Measurements from ENCODE around the gene ASPHD2.
A peak's percentile ranks its signal among the peaks of the same experiment; 100 is the strongest.
"Not testable (repeated sequence)": the region's sequence is repeated elsewhere in the genome, so short reads cannot be mapped to it uniquely, and the experiment has no call there.

ASPHD2 gene, protein sequence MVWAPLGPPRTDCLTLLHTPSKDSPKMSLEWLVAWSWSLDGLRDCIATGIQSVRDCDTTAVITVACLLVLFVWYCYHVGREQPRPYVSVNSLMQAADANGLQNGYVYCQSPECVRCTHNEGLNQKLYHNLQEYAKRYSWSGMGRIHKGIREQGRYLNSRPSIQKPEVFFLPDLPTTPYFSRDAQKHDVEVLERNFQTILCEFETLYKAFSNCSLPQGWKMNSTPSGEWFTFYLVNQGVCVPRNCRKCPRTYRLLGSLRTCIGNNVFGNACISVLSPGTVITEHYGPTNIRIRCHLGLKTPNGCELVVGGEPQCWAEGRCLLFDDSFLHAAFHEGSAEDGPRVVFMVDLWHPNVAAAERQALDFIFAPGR

DNA sequence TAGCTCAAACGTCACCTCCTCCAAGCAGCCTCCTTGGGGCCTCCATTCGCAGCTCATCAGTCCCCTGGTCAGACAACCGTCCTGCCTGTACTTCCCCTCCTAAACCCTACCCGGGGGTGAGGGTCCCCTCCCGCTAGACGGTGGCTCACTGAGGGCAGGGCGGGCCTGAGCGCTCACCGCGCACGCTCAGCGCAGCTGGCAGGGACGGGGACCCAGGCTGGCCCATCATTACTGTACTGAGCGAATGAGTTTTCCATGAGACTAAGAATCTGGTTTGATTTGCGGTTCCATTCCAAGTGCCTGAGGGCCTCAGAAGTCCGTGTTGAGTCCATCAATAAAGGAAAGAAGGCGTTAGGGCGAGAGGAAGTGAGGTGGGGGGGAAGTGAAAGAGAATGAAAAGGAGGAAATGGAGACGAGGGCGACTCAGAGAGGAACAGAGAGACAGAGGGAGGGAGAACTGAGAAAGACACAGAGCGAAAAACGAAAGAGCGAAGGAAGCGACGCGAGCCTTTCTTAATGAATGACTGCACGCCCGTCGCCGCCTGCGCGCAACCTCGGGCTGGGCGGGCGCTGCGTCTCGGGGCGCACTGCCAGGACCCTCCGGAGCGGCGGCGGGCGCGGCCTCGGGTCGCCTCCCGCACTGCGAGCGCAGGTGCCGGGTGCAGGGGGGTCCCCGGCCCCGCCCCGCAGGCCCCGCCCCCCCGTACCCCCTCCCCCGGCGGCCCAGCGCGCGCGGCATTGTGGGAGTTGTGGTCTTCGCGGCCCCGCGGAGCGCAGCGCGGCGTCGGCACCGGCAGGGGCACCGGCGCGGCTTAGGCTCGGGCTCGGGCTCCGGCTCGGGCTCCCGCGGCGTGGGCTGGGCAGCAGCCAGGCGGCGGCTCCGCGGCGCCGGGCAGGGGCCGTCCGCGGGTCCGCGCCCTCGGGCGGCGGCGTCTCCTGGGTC lies at the start of gene ASPHD2:
TSS of gene ASPHD2 (plus strand) at position 746 of the 943 bp plus-strand sequence. CDS start 4,356 bp downstream, outside the sequence.
- peak; percentile 90 for DNase-seq (ENCODE audit: low spot score)

DNA sequence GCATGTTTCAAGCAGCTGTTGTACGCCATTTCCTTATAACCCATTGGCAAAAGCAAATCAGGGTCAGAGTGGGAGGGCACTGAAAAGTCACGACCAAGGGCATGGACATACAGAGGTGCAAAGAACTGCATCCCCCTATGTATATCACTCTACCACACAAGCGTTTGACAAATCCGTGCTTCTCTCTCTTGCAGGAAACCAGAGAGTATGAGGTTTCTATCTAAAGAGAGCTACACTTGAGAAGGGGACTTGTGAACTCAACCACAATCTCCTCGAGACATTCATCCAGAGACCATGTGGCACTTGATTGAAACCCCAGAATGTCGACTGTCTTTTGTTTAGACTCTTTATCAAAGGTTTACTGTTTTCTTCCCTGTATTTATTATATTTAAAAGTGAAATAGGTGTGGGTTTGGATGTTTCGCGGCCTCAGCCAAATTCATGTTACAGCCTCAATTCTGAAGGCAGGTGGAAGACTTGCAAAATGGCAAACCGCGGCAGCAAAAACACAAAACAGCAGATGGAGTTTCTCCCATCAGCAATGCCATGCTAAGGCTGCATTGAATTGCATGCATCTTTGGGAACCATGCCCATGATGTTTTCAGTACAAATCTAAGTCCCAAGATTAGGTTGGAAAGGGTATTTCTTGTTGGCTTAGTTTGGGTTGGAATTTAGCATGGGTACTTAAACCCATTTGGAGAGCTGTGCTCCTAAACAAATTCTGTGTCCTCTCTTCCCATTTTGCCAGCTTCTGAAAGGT lies 48.8 kb upstream of the ASPHD2 start:
- DNase-seq (ENCODE audit: low spot score), result no peak

DNA sequence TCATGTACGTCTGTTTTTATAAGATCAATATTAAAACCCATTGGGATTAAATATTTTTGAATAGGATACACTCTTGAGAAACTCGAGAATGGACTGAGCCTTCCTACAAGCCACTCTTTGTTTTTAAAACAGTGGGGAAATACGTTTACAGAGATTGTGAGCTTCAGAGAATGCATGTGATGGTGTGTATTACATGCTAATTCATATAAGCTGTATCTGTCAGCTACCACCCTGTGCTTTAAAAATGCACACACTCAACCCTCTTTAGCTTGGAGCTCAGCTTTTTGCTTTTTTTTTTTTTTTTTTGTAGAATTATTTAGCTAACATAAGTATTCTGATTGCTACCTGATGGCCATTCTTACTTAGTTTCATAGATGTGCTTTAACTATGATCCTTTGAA lies 46.3 kb upstream of the ASPHD2 start:
- DNase-seq (ENCODE audit: low spot score), result no peak

DNA sequence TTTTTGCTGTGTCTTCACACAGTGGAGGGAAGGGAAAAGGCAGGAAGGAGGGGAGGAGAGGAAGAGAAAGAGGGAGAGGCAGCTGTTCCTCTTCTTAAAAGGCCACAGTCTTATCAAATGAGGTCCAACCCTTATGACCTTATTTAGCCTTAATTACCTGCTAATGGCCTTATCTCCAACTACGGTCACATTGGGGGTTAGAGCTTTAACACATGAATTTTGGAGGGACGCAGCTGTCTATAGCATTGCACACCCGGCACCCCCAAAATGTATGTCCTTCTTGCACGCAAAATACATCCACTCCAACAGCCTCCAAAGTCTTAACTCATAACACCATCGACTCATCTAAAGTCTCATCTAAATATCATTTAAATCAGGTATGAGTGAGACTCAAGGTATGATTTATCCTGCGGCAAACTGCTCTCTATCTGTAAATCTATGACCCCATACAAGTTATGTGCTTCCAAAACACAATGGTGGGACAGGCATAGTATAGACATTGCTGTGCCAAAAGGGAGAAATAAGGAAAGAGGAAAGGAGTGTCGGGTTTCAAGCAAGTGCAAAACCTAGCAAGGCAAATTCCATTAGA lies 45.0 kb upstream of the ASPHD2 start:
- DNase-seq (ENCODE audit: low spot score), result no peak

DNA sequence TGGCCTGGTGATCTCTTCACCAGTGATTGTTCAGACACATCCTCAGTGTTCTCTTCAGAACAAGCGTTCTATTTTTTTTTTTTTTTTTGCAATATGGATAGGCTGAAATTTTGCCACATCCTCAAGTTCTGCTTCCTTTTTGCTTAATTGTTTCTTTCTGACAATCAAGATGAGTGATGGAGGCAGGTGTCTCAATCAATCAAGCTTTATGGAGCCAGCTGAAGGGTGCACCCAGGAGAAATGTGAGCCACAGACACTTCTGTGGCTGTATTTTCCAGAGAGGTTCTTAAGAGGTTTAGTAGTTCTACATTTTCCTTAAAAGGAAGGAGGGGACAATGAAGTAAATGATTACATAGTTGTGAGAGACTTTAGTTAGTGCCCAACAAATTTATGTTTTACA lies 43.9 kb upstream of the ASPHD2 start:
- DNase-seq (ENCODE audit: low spot score), result no peak

DNA sequence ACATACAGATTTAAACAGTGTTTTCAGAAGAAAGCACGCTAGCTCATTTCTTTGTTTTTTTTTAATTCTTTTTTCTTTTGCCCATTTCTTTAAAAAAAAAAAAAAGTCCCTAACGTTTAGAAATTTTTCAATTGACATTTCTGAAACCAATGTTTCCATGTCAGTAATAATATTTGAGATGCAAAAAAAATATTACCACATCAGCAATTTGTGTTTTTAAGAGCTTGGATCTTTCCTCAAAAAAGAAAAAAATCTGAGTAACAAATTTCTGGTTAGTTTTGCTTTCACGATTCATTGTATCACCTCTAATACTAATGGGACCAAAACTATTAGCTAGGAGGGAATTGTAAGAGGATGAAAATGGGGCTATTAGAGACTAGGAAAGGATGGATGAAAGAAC lies 39.9 kb upstream of the ASPHD2 start:
- DNase-seq (ENCODE audit: low spot score), result no peak

DNA sequence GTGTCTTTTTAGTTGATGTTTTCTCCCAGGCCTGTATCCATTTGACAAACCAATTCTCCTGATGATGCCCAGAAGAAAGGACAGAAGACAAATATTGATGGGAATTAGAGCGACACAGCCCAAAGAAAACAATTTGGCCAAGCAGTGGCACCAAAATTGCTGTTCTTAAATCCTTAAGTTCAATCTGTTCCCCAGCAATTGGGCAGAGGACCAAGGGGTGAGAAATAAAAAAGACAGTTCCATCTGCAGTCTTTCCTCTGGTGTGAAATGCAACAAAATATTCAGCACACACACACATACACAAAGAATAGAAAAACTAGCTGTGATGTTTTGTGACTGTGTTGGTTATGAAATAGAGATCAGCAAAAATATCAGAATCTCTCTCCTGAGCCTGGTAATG lies 38.0 kb upstream of the ASPHD2 start:
- no peak for DNase-seq (ENCODE audit: low spot score)

DNA sequence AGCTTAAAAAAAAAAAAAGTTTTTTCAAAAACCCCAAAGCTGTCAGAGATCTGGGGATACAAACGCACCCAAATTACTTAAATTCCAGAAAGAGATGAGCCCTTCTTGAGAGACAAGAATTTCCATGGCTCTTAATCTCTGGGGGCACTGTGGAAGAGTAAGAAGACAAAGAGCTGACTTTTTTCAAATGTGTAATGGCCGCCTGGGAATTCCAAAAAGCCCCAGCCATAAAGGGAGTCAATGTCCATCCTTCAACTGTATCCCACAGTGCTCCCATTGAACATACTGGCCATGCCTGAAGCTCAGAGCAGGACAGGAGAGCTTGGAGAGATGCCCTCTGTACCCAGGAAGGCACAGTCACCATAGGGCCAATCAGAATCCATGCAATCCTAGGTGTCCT lies 37.4 kb upstream of the ASPHD2 start:
- no peak for DNase-seq (ENCODE audit: low spot score)

DNA sequence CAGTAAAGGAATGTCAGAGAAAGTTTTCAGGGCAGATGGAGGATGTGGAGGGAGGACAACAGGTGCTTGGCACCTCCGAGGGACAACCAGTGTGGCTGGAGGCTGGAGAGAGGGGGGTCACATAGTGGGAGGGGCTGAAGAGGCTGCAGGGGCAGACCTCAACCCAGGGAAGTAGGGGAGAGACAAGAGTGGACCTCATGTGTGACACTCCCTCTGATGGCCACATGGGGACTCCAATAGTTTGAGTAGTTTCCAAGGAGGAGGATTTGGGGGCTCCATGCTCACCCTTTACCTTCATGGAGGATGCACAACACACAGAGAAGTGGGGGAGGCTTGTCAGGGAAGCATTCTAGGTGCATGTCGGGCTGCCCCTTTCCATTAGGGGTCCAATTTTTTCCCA lies 35.1 kb upstream of the ASPHD2 start:
- DNase-seq (ENCODE audit: low spot score), result no peak

DNA sequence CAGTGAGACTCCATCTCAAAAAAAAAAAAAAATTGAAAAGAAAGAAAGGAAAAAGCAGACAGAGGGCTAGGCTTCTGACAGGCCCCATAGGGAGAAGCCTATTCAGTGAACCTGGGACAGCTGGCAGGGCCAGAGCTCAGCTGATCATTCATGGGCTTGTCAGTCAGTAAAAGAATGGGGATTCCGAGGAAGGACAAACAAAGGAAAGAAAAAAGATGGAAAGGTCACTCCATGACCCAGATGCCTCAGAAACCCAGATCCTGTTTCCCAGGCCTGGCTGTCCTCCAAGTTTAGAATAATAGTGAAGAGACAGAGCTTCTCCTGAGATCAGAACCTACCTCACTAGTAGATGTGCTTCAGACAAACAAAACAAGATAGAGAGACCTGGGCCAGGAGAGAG lies 34.3 kb upstream of the ASPHD2 start:
- no peak for DNase-seq (ENCODE audit: low spot score)

DNA sequence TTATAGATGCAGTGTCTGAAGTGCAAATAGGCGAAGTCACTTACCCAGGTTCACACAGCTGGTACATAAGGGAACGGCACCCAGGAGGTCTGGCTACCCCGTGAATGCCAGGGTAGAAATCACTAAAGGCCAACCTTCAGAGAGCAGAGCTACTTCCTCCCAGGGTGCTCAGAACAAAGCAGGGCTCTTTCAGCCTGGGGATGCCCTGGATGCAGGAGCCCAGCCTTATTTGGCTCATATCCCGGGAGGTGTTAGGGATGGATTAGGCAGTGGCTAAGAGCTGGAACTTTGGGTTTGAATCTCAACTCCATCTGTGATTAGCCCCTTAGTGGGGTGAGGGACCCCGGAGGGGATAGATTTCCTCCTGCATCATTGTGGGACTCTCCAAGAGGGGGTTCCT lies 33.1 kb upstream of the ASPHD2 start:
- DNase-seq (ENCODE audit: low spot score), result no peak

DNA sequence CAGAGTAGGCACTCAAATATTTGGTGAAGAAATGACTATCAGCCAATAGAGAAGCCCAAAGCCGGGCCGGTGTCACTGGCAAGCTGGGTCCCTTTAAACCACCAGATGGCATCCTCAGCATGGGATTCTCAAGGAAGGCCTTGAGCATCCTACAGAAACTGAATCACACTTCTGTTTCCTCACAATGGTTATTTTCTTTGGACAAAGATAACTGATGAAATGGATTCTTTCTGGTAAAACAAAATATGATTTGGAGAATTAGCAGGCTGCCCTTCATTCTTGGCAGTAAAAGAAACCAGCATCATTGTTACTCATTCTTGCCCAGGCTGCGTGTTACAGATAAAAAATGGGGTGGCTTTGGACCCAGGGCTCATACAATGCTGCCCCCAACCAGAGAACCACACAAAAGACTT lies 30.3 kb upstream of the ASPHD2 start:
- peak; percentile 58 for DNase-seq (ENCODE audit: low spot score)

DNA sequence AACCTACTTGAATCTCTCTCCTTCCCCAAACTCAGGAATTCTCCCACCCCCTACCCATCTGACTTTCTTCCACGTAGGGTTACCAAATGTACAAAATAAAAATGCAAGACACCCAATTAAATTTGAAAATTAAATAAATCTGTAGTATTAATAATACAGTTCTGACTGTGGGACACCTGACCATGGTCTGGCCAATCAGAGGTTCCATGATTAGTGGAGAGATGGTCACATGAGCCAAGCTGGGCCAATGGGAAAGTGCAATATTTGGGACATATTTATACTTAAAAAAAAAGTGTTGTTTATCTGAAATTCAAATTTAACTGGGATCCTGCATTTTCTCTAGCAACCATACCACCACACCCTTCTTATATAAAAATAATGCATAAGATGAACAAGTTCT lies 29.8 kb upstream of the ASPHD2 start:
- DNase-seq (ENCODE audit: low spot score), result no peak

DNA sequence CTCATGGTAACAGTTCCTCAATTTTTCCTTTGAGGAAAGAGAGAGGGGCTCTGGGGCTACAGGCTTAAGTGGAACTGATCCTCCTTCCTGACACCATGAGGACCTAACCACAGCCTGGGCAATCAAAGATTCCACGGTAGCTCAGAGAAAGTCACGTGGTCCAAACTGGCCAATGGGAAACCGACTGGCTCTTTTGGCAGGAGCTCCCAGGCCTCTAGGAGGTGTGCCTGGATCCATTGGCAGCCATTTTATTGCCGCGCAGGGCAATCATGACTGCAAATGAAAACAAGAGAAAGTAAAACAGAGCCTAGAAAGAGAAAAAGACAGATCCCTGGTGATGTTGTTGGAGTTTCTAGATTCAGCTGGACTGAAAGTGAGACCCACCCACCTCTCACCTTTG lies 27.3 kb upstream of the ASPHD2 start:
- DNase-seq (ENCODE audit: low spot score), result no peak

DNA sequence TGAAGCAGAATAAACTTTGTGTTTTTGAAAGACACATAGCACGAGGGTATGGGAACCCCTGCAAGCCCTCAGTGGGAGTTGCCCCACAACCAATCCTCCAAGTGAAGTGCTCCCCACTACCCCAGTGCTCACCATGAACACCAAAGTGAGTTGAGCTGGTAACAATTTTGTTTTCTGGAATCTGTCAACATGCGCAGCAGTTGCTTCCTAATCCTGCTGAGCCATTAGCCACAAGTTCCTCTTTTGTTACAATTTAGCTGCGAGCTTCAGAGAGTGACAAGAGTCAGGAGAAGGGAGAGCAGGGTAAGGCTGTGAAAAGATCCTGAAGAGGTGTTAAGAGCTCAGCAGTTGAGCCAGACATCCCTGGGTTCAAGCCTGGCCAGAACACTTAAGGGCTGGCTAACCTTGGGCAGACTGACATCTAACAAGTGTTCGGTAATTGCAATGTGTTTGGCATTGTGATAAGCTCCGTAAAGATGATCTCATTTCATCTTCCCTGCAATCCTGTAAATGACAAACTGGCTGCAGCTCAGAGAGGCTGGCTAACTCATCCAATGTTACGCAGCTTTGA lies 24.1 kb upstream of the ASPHD2 start:
- no peak for DNase-seq (ENCODE audit: low spot score)

DNA sequence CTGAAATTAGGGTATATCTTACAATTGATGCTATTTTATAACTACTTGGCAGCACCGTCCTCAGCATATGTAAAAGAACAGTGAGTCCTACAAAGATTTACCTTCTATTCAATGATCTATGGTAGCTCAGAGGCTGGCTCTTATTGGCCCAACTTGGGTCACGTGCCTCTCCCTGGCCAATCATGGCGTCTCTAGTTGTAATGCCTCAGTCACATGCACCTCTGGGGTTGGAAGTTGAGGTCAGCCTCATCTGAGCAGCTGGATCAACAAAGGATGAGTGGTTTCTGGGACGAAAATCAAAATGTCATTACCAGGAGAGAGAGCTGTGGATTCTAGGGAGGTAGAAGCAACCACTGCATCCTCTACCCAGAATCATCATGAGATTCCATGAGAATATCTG lies 22.9 kb upstream of the ASPHD2 start:
- no peak for DNase-seq (ENCODE audit: low spot score)

DNA sequence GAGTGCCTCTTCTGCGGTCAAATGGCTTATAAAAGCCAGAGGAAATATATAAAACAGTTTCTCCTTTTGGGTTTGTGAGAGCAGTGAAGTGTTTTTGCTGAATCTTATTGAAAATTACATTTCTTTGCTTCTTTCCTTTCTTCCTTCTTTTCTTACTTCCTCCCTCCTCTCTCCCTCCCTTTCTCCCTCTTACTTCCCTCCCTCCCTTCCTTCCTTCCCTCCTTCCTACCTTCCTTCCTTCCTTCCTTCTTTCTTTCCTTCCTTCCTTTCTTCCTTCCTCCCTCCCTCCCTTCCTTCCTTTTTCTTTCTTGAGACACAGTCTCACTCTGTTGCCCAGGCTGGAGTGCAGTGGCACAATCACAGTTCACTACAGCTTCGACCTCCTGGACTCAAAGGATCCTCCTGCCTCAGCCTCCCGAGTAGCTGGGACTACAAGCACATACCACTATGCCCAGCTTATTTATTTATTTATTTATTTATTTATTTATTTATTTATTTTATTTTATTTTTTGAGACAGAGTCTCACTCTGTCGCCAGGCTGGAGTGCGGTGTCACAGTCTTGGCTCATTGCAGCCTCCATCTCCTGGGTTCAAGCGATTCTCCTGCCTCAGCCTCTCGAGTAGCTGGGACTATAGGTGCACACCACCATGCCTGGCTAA lies 20.4 kb upstream of the ASPHD2 start:
- not testable (repeated sequence) for DNase-seq (ENCODE audit: low spot score)

DNA sequence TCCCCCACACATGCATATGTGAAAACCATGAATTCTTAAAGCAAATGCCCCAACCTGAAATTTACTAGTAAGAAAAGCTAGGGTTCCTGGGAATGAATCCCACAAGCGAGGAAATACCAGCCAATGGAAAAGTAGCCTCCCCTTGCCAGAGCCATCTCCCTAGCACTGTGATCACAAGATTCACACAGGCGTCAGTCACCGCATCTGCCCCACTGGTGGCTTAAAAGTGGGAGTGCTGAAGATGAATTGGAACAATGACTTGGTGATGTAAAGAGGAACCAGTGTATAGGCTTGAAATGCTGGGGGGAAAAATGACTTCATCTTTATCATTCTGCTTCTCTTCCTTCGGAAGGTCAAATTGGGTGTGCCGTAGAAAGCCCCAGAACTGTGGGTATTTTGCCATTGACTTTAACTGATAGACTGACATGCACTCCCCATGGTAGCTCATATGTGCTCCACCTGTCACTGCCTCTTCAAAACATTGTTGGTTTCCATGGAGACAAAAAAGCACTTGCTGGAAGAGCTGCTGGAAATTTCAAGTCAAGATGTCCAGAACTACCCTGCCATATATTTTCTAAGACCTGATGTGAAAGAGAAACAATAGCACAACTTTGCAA lies 19.2 kb upstream of the ASPHD2 start:
- DNase-seq (ENCODE audit: low spot score), result no peak

DNA sequence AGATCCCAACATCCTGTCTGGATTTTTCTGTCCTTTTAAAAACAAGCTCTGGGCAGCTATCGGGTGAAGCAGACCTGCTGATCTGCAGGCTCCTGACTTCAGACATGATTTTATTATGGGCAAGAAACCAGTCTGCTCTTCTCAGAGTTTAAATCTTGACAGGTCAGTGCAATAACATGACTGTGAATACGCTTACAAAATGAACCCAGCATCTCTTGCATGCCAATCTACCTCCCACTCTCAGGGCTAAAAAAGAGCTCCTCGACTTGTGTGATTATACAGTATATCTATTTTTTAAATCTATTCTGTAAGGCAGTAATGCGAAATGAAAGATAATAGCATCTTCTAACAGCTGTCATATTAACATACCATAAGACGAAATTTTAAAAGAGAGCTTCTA lies 18.7 kb upstream of the ASPHD2 start:
- DNase-seq (ENCODE audit: low spot score), result no peak

DNA sequence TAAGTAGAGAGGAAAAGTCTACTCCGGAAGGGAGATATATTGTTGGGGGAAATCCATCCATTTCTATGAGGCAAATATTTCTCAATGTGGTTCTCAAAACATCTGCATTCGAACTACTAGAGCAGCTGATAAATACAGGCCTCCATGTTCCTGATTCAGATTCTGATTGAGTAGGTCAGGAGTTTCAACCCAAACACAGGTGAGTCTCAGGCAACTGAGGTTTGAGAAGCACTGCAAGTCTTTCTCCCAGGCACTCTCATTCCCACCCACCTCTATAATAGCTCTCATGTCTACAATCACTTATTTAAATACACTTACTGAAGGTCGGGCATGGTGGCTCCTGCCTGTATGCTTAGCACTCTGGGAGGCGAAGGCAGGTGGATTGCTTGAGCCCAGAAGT lies 14.7 kb upstream of the ASPHD2 start:
- no peak for DNase-seq (ENCODE audit: low spot score)

DNA sequence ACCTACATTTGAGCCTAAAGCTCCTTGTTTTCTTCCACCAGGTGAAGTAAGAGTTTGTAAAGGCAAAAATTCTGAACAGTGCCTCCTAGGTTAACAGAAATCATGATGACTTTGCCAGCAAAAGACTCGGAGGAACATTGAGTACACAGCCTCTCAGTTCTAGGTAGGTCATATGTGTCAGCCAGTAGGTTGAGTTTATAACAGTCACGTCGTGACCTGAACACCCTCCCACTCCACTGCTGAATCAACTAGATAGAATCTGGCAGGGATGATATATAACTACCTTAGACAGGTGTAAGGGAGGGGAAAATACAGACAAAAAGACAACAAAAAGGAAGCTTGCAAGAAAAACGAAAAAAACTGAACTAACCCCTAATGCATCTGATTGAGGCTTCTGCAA lies 12.8 kb upstream of the ASPHD2 start:
- no peak for DNase-seq (ENCODE audit: low spot score)

Measured in germinal center (tissue), 1 donor.